HG03469 (cell line): ENCODE results near the gene ARFGEF2.
"Not testable (repeated sequence)": the region's sequence is repeated elsewhere in the genome, so short reads cannot be mapped to it uniquely, and the experiment has no call there.

Experiments used
- ATAC-seq: cut with Tn5 transposase; IDR thresholded peaks from one replicate; pipeline ENCODE4 v1.9.1; 2021; ENCODE audit warnings: mild to moderate bottlenecking, moderate library complexity, moderate number of reproducible peaks; ENCODE audit not compliant: unreplicated experiment

Gene ARFGEF2

GRCh38 chr20:49046087-49046900 lies 124.8 kb downstream of the ARFGEF2 start, which contains the start of gene CSE1L:
Gene CSE1L (plus strand): TSS chr20:49046312. CDS start chr20:49058464, 12,152 bp downstream.
- peak; percentile 62 for ATAC-seq

GRCh38 chr20:49052334-49052733 lies 130.8 kb downstream of the ARFGEF2 start:
- no peak for ATAC-seq

GRCh38 chr20:49054056-49054643 lies 132.6 kb downstream of the ARFGEF2 start:
- no peak for ATAC-seq

GRCh38 chr20:49063279-49063678 lies 141.8 kb downstream of the ARFGEF2 start:
- no peak for ATAC-seq

GRCh38 chr20:49074521-49074920 lies 153.0 kb downstream of the ARFGEF2 start:
- ATAC-seq = no peak

- ATAC-seq = no peak
Observed at GRCh38 chr20:49078310-49078709, 156.8 kb downstream of the ARFGEF2 start.

- not testable (repeated sequence) for ATAC-seq
Observed at GRCh38 chr20:49082295-49082694, 160.8 kb downstream of the ARFGEF2 start.
